ENCODE results near the gene CCL8.
"Not testable (repeated sequence)": the region's sequence is repeated elsewhere in the genome, so short reads cannot be mapped to it uniquely, and the experiment has no call there.

Gene CCL8

GRCh38 chr17:34318474-34318873, 761 bp upstream of the CCL8 start:
- peak; percentile 22 to 25 for DNase-seq

GRCh38 chr17:34321964-34322363, 2.7 kb downstream of the CCL8 start:
- DNase-seq = no peak

GRCh38 chr17:34327580-34327979, 8.3 kb downstream of the CCL8 start:
- DNase-seq = not testable (repeated sequence)

GRCh38 chr17:34337701-34338100, 18.5 kb downstream of the CCL8 start:
- no peak for DNase-seq

- no peak for DNase-seq
Measured at GRCh38 chr17:34339138-34339770, 20.0 kb downstream of the CCL8 start.

GRCh38 chr17:34341916-34342315, 22.7 kb downstream of the CCL8 start:
- DNase-seq = no peak

- no peak for DNase-seq
Measured at GRCh38 chr17:34347063-34347462, 27.8 kb downstream of the CCL8 start.

GRCh38 chr17:34349751-34350150, 30.5 kb downstream of the CCL8 start:
- no peak for DNase-seq

- no peak for DNase-seq
Measured at GRCh38 chr17:34351096-34351495, 31.9 kb downstream of the CCL8 start.

GRCh38 chr17:34352191-34352590, 33.0 kb downstream of the CCL8 start:
- no peak for DNase-seq

GRCh38 chr17:34354637-34355036, 35.4 kb downstream of the CCL8 start:
- DNase-seq = no peak

- no peak for DNase-seq
Measured at GRCh38 chr17:34356194-34356593, 37.0 kb downstream of the CCL8 start, which contains the start of gene CCL13. Gene CCL13 (plus strand): TSS chr17:34356480. CDS start chr17:34356527, 47 bp downstream.

- no peak for DNase-seq
Measured at GRCh38 chr17:34357398-34357797, 38.2 kb downstream of the CCL8 start.

GRCh38 chr17:34358631-34359030, 39.4 kb downstream of the CCL8 start:
- no peak for DNase-seq

- no peak for DNase-seq
Measured at GRCh38 chr17:34360601-34361270, 41.5 kb downstream of the CCL8 start.

- peak; percentile 85 to 87 for DNase-seq
Measured at GRCh38 chr17:34361478-34362061, 42.3 kb downstream of the CCL8 start.

- no peak for DNase-seq
Measured at GRCh38 chr17:34363183-34363661, 44.0 kb downstream of the CCL8 start, which contains the start of gene CCL1. Gene CCL1 (minus strand): TSS chr17:34363233. CDS start chr17:34363161, 72 bp downstream.

GRCh38 chr17:34364751-34365150, 45.5 kb downstream of the CCL8 start:
- DNase-seq = no peak

- no peak for DNase-seq
Measured at GRCh38 chr17:34365340-34365739, 46.1 kb downstream of the CCL8 start.

GRCh38 chr17:34366010-34366409, 46.8 kb downstream of the CCL8 start:
- DNase-seq = no peak

GRCh38 chr17:34366529-34367107, 47.4 kb downstream of the CCL8 start:
- no peak for DNase-seq

- DNase-seq = no peak
Measured at GRCh38 chr17:34367486-34368195, 48.4 kb downstream of the CCL8 start.
